CD4-positive, CD25-positive, alpha-beta regulatory T cell (primary cell): ENCODE data around the gene RICTOR. TPM values are rescaled to one million over a fixed set of nuclear protein-coding genes. Genes with fewer than 3 reads are reported as not detected.

Experiments
- ATAC-seq, 2 donors: fragments of 150-1000 bp; cut with Tn5 transposase; one replicate each; pipeline ENCODE4 v1.10.0; 2021; ENCODE audit warnings: low read depth in 2 of 2, moderate number of reproducible peaks in 2 of 2, moderate library complexity in 1 of 2
- DNase-seq, 3 donors: peaks; one replicate each; pipeline versions ENCODE4 v3.0.0 to v3.0.0-alpha.2; 2012 to 2022; ENCODE audit warnings: mixed read lengths in 1 of 3
- H3K27ac ChIP-seq: one replicate; pipeline ENCODE4 v1.7.0; 2013; ENCODE audit warnings: mild to moderate bottlenecking, low read length; ENCODE audit not compliant: insufficient read depth, poor library complexity, severe bottlenecking
- H3K27me3 ChIP-seq: one replicate; pipeline ENCODE4 v1.7.0; 2013; ENCODE audit warnings: low read length; ENCODE audit not compliant: control insufficient read depth, insufficient read depth
- H3K36me3 ChIP-seq: one replicate; pipeline ENCODE4 v1.7.0; 2013; ENCODE audit warnings: mild to moderate bottlenecking, low read length, moderate library complexity; ENCODE audit not compliant: control insufficient read depth, insufficient read depth
- H3K4me1 ChIP-seq: 2 replicates; pipeline ENCODE4 v1.7.0; 2013; ENCODE audit warnings: mild to moderate bottlenecking, low read length; ENCODE audit not compliant: insufficient read depth, control insufficient read depth, poor library complexity, severe bottlenecking
- H3K4me3 ChIP-seq: one replicate; pipeline ENCODE4 v1.7.0; 2013; ENCODE audit warnings: low read depth, mild to moderate bottlenecking, low read length, moderate library complexity
- H3K9me3 ChIP-seq, 2 experiments: 1 replicate in 1 of 2; 2 replicates in 1 of 2; pipeline ENCODE4 v1.7.0; 2013; ENCODE audit warnings: low read length in 2 of 2, mild to moderate bottlenecking in 1 of 2, moderate library complexity in 1 of 2; ENCODE audit not compliant: control insufficient read depth in 2 of 2
- H3K27ac Mint-ChIP-seq, 3 donors: one replicate each; pipeline ENCODE4 v1.8.0; 2020 to 2022; ENCODE audit warnings: mild to moderate bottlenecking in 3 of 3, mixed read lengths in 3 of 3, moderate library complexity in 2 of 3
- H3K27me3 Mint-ChIP-seq: one replicate; pipeline ENCODE4 v1.8.0; 2022; ENCODE audit warnings: mild to moderate bottlenecking, mixed read lengths
- H3K36me3 Mint-ChIP-seq: one replicate; pipeline ENCODE4 v1.8.0; 2020; ENCODE audit warnings: mixed read lengths
- H3K4me1 Mint-ChIP-seq, 4 donors: one replicate each; pipeline ENCODE4 v1.8.0; 2020 to 2022; ENCODE audit warnings: mixed read lengths in 4 of 4, mild to moderate bottlenecking in 1 of 4
- H3K4me3 Mint-ChIP-seq, 4 donors: one replicate each; pipeline ENCODE4 v1.8.0; 2020 to 2022; ENCODE audit warnings: mild to moderate bottlenecking in 4 of 4, mixed read lengths in 4 of 4, moderate library complexity in 3 of 4
- H3K9me3 Mint-ChIP-seq, 7 donors: one replicate each; pipeline ENCODE4 v1.8.0; 2020 to 2022; ENCODE audit warnings: mixed read lengths in 7 of 7, mild to moderate bottlenecking in 3 of 7, moderate library complexity in 2 of 7
- polyA plus RNA-seq, 4 donors: library from polyadenylated mRNA; unstranded; fragments of 300-500 nt; fragmentation: Illumina TruSeq; gene quantifications; one replicate each; pipeline ENCODE4 v1.2.3, GENCODE V29; 2021
- total RNA-seq: library from RNA; stranded (reverse); gene quantifications from one replicate; pipeline ENCODE4 v1.2.3, GENCODE V29; 2022

The RICTOR gene
- total and polyA plus RNA-seq, 5 donors from 2014 or later: 11.3 to 84.0 (median 15.2) TPM

GRCh38 chr5:39116344-39117170, 42.4 kb upstream of the RICTOR start:
- H3K27ac ChIP-seq: peak overlapping the region; percentile 27
- H3K27ac Mint-ChIP-seq: peak overlapping the region in 2 of 3 donors; percentile 72 to 78
- peaks cover 7% of the 10 kb centered on the region for H3K4me1 ChIP-seq
- no peak overlapping the region for H3K4me3 Mint-ChIP-seq
- H3K27me3 ChIP-seq: no peaks in the 10 kb centered on the region
- H3K27me3 Mint-ChIP-seq: no peaks in the 10 kb centered on the region
- DNase-seq: no peak
- H3K36me3 Mint-ChIP-seq: peaks cover 59% of the 10 kb centered on the region
- H3K9me3 Mint-ChIP-seq: no peaks in the 10 kb centered on the region
- no peak overlapping the region for H3K4me3 ChIP-seq
- ATAC-seq: no peak
- H3K4me1 Mint-ChIP-seq: peaks cover 9 to 36% (median 17%) of the 10 kb centered on the region in 4 donors
- H3K9me3 ChIP-seq: no peaks in the 10 kb centered on the region
- H3K36me3 ChIP-seq: peaks cover 98% of the 10 kb centered on the region

- Histone ChIP-seq H3K36me3 (peaks cover 98% of the 10 kb centered on the region), H3K4me3 (no peak overlapping the region), H3K9me3 (no peaks in the 10 kb centered on the region), H3K27me3 (no peaks in the 10 kb centered on the region), H3K27ac (peak overlapping the region; percentile 27), H3K4me1 (peaks cover 7% of the 10 kb centered on the region)
- Mint-ChIP-seq H3K9me3 (no peaks in the 10 kb centered on the region), H3K4me3 (no peak overlapping the region), H3K27ac (peak overlapping the region in 2 of 3 donors; percentile 20 to 78), H3K4me1 (peaks cover 9 to 36% (median 17%) of the 10 kb centered on the region in 4 donors), H3K36me3 (peaks cover 54% of the 10 kb centered on the region), H3K27me3 (no peaks in the 10 kb centered on the region)
- ATAC-seq: no peak
- no peak for DNase-seq
These were observed 41.6 kb upstream of the RICTOR start for GRCh38 chr5:39115644-39116343.

GRCh38 chr5:39114155-39114554, 40.0 kb upstream of the RICTOR start:
- peaks cover 7% of the 10 kb centered on the region for H3K4me1 ChIP-seq
- H3K9me3 Mint-ChIP-seq: no peaks in the 10 kb centered on the region
- H3K27ac ChIP-seq: no peak overlapping the region
- H3K9me3 ChIP-seq: no peaks in the 10 kb centered on the region
- H3K4me3 ChIP-seq: no peak overlapping the region
- peak overlapping the region in 1 of 3 donors; percentile 8 for H3K27ac Mint-ChIP-seq
- H3K27me3 Mint-ChIP-seq: no peaks in the 10 kb centered on the region
- H3K27me3 ChIP-seq: no peaks in the 10 kb centered on the region
- peaks cover 9 to 37% (median 19%) of the 10 kb centered on the region in 4 donors for H3K4me1 Mint-ChIP-seq
- H3K36me3 ChIP-seq: peaks cover 98% of the 10 kb centered on the region
- H3K36me3 Mint-ChIP-seq: peaks cover 62% of the 10 kb centered on the region
- ATAC-seq (no peak), DNase-seq (no peak)
- H3K4me3 Mint-ChIP-seq: no peak overlapping the region

DNA sequence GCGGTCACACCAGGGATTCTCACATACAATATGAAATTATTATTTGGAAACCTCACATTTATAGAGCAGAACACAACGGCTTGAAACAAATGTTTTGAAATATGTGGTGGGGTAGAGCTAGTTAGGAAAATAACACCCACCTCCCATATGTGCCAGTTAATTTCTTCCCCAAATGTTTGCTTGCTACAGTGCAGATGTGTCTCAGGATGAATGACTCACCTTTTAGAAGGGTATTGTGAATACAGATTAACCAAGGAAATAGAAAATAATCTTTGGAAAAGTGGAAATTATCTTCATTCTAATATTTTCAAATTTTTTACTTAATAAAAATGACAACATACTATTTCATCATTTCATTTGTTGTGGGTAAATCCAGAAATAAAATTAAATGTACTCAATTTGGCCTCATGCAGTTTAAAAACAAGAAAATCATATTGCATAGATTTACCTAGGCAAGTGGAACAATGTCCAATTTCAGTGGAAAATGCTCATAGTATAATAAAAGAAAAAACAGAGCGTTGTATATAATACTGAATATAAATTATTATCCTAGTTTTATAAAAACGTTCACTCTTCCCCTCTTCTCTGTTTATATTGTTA, 39.3 kb upstream of the RICTOR start:
- Mint-ChIP-seq H3K27me3 (no peaks in the 10 kb centered on the region), H3K9me3 (no peaks in the 10 kb centered on the region), H3K27ac (no peak overlapping the region), H3K4me1 (peaks cover 9 to 40% (median 20%) of the 10 kb centered on the region in 4 donors), H3K4me3 (no peak overlapping the region), H3K36me3 (peaks cover 66% of the 10 kb centered on the region)
- Histone ChIP-seq H3K4me1 (peaks cover 7% of the 10 kb centered on the region), H3K9me3 (no peaks in the 10 kb centered on the region), H3K4me3 (no peak overlapping the region), H3K27ac (no peak overlapping the region), H3K36me3 (peaks cover 97% of the 10 kb centered on the region), H3K27me3 (no peaks in the 10 kb centered on the region)
- ATAC-seq: no peak
- no peak for DNase-seq

DNA sequence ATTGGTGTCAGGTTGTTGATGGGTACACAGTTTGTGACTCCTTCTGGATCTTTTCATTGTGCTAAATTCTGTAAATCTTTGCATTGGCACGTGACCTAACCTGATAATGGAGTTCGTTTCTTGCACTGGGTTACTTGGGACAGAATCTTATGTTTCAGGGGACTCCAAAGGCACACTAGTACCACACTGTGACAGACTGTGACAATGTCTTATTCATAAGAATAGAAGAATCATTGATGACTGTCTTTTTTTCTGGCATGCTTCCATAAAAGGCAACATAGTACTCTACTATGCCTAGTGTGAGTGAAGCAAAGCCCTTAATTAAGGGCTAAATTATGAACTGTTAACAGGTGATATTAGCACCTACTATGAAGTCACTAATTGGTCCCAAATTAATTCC, 35.4 kb upstream of the RICTOR start:
- peaks cover 0 to 16% (median 5%) of the 10 kb centered on the region in 4 donors for H3K4me1 Mint-ChIP-seq
- no peak overlapping the region for H3K27ac ChIP-seq
- peaks cover 97% of the 10 kb centered on the region for H3K36me3 ChIP-seq
- H3K9me3 ChIP-seq: no peaks in the 10 kb centered on the region
- H3K36me3 Mint-ChIP-seq: peaks cover 48% of the 10 kb centered on the region
- ATAC-seq (no peak), DNase-seq (no peak)
- no peaks in the 10 kb centered on the region for H3K27me3 Mint-ChIP-seq
- no peaks in the 10 kb centered on the region for H3K27me3 ChIP-seq
- no peaks in the 10 kb centered on the region for H3K9me3 Mint-ChIP-seq
- H3K4me1 ChIP-seq: no peaks in the 10 kb centered on the region
- H3K4me3 ChIP-seq: no peak overlapping the region
- H3K4me3 Mint-ChIP-seq: no peak overlapping the region
- peak overlapping the region in 2 of 3 donors; percentile 14 to 53 for H3K27ac Mint-ChIP-seq

DNA sequence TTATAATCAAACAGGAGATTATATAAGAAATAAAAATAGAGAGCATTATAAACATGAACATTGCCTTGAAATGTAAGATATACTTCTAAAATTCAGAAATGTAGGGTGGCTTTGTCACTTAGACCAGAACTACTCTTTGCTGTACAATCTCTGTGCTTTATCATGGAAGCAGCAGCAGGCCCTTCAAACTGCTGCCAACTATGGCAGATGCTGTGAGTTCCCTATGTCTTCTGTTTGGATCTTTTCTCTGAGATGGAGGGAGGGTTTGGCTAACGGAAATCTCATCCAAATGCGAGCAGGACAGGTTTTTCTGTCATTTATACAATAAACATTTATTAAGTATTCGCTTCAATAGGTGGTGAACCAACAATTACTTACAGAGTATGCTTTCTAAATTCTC, 34.8 kb upstream of the RICTOR start:
- Histone ChIP-seq H3K4me1 (no peaks in the 10 kb centered on the region), H3K27ac (no peak overlapping the region), H3K27me3 (no peaks in the 10 kb centered on the region), H3K4me3 (no peak overlapping the region), H3K9me3 (no peaks in the 10 kb centered on the region), H3K36me3 (peaks cover 97% of the 10 kb centered on the region)
- Mint-ChIP-seq H3K36me3 (peaks cover 49% of the 10 kb centered on the region), H3K9me3 (no peaks in the 10 kb centered on the region), H3K27ac (peak overlapping the region in 1 of 3 donors; percentile 59), H3K4me3 (no peak overlapping the region), H3K4me1 (peaks cover 0 to 19% (median 7%) of the 10 kb centered on the region in 4 donors), H3K27me3 (no peaks in the 10 kb centered on the region)
- no peak for DNase-seq
- no peak for ATAC-seq

DNA sequence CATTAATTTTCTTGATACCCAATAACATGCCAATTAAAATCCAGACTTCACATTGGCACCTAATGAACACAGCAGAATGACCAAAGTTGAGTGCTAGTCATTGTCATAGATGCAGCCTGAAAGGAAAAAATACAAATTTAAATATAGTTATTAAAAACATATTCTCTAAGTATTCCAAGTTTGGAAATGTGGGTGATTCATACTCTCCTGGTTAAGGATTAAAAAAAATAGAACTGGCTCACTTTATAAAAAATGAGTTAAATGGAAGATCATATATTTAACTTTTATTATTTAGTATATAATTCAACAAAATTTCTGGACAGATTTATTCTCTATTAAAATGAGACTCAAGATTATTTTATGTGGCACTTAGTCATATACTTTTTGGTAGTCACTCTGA, 33.2 kb upstream of the RICTOR start:
- no peaks in the 10 kb centered on the region for H3K4me1 ChIP-seq
- no peaks in the 10 kb centered on the region for H3K27me3 Mint-ChIP-seq
- H3K4me3 ChIP-seq: no peak overlapping the region
- no peaks in the 10 kb centered on the region for H3K27me3 ChIP-seq
- H3K4me1 Mint-ChIP-seq: peaks cover 10 to 21% (median 10%) of the 10 kb centered on the region in 4 donors
- H3K4me3 Mint-ChIP-seq: no peak overlapping the region
- H3K27ac ChIP-seq: no peak overlapping the region
- no peak overlapping the region for H3K27ac Mint-ChIP-seq
- DNase-seq: no peak
- H3K9me3 ChIP-seq: no peaks in the 10 kb centered on the region
- H3K36me3 ChIP-seq: peaks cover 92% of the 10 kb centered on the region
- H3K9me3 Mint-ChIP-seq: no peaks in the 10 kb centered on the region
- ATAC-seq: no peak
- peaks cover 51% of the 10 kb centered on the region for H3K36me3 Mint-ChIP-seq
